GM12801 (cell line): Measurements from ENCODE around the gene LTN1.

Experiments used
- CTCF ChIP-seq: IDR thresholded peaks from one replicate; pipeline ENCODE4 v1.5.1; 2011; ENCODE audit warnings: control low read depth; ENCODE audit not compliant: insufficient read length; ENCODE audit errors: extremely low read depth

The LTN1 gene

GRCh38 chr21:28884976-28885852 lies 107.5 kb downstream of the LTN1 start:
- no peak for TF ChIP-seq CTCF

- TF ChIP-seq CTCF = no peak
Measured at GRCh38 chr21:28884481-28884880, 108.2 kb downstream of the LTN1 start.

- no peak for TF ChIP-seq CTCF
Measured at GRCh38 chr21:28883931-28884330, 108.7 kb downstream of the LTN1 start.

- no peak for TF ChIP-seq CTCF
Measured at GRCh38 chr21:28882345-28882744, 110.3 kb downstream of the LTN1 start.
